Mesothelial cell of epicardium (in vitro differentiated cells): ENCODE data around the gene NUP93. TPM values are rescaled to one million over a fixed set of nuclear protein-coding genes. Genes with fewer than 3 reads are reported as not detected.

Experiments
- DNase-seq, 2 experiments: peaks; one replicate each; pipeline ENCODE4 v3.0.0; 2021; ENCODE audit warnings: low spot score in 2 of 2; ENCODE audit not compliant: unreplicated experiment in 2 of 2
- H3K27ac Mint-ChIP-seq: 2 replicates; pipeline ENCODE4 v1.8.0; 2021; ENCODE audit warnings: mixed read lengths
- H3K27me3 Mint-ChIP-seq: 2 replicates; pipeline ENCODE4 v1.8.0; 2021; ENCODE audit warnings: low read depth, mixed read lengths
- H3K36me3 Mint-ChIP-seq: 2 replicates; pipeline ENCODE4 v1.8.0; 2021; ENCODE audit warnings: mixed read lengths
- H3K4me1 Mint-ChIP-seq: 2 replicates; pipeline ENCODE4 v1.8.0; 2021; ENCODE audit warnings: mixed read lengths
- H3K4me3 Mint-ChIP-seq: 2 replicates; pipeline ENCODE4 v1.8.0; 2021; ENCODE audit warnings: mild to moderate bottlenecking, moderate library complexity, mixed read lengths
- H3K9me3 Mint-ChIP-seq: 2 replicates; pipeline ENCODE4 v1.8.0; 2021; ENCODE audit warnings: mixed read lengths
- CTCF ChIP-seq: fragments of 200-600 bp; sonication (generic); IDR thresholded peaks from one replicate; pipeline ENCODE4 v1.5.0; 2021; ENCODE audit warnings: antibody characterized with exemption; ENCODE audit not compliant: unreplicated experiment
- total RNA-seq: library from RNA; stranded (reverse); gene quantifications from 3 replicates; pipeline ENCODE4 v1.2.1, GENCODE V29; 2021

The NUP93 gene
- total RNA-seq, 1 donor from 2014 or later: 74.6 TPM

DNA sequence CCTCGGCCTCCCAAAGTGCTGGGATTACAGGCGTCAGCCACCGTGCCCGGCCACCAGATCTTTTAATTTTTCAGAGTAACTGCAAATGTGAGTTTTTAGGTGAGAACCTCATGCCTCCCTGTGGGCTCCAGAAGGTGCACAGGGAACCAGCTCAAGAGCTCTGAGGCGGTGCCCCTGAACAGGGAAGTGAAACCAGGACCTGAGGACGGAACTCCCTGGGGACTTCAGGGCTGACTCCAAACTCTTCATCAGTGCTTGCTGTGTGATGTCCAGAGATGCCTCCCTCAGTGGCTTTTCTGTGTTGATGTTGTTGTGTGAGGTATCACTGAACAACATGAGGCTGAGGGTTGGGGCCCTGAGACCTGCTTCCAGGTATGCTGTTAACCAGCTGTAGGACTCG is 158.9 kb downstream of the NUP93 start:
- no peak overlapping the region for H3K27ac Mint-ChIP-seq
- H3K9me3 Mint-ChIP-seq: no peaks in the 10 kb centered on the region
- H3K27me3 Mint-ChIP-seq: no peaks in the 10 kb centered on the region
- TF ChIP-seq CTCF: no peak
- H3K4me3 Mint-ChIP-seq: no peak overlapping the region
- H3K4me1 Mint-ChIP-seq: no peaks in the 10 kb centered on the region
- H3K36me3 Mint-ChIP-seq: no peaks in the 10 kb centered on the region
- no peak for DNase-seq

- Mint-ChIP-seq H3K27ac (no peak overlapping the region), H3K4me3 (no peak overlapping the region), H3K9me3 (no peaks in the 10 kb centered on the region), H3K36me3 (no peaks in the 10 kb centered on the region), H3K27me3 (no peaks in the 10 kb centered on the region), H3K4me1 (no peaks in the 10 kb centered on the region)
- TF ChIP-seq CTCF: no peak
- DNase-seq: no peak
Observed at GRCh38 chr16:56889206-56889605, 159.3 kb downstream of the NUP93 start.

- Mint-ChIP-seq H3K9me3 (no peaks in the 10 kb centered on the region), H3K36me3 (no peaks in the 10 kb centered on the region), H3K4me3 (no peak overlapping the region), H3K4me1 (no peaks in the 10 kb centered on the region), H3K27me3 (no peaks in the 10 kb centered on the region), H3K27ac (no peak overlapping the region)
- DNase-seq: no peak
- no peak for TF ChIP-seq CTCF
Observed at GRCh38 chr16:56891685-56892084, 161.8 kb downstream of the NUP93 start.

DNA sequence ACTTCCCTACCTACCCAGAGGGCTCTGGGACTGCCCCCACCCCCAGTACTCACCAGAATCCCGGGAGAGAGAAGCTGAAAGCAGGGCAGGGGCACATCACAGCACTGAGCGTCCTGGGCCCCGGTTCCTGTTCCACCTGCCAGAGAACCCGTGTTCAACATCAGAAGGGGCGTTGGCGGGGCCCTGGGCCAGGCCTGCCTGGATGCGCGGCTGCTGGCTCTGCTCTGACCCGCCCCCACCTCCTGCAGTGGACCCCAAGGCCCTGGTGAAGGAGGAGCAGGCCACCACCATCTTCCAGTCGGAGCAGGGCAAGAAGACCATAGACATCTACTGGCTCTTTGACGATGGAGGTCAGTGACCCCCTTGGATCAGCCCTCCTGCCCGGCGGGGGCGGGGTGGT is 162.8 kb downstream of the NUP93 start:
- no peaks in the 10 kb centered on the region for H3K36me3 Mint-ChIP-seq
- no peaks in the 10 kb centered on the region for H3K27me3 Mint-ChIP-seq
- H3K4me3 Mint-ChIP-seq: no peak overlapping the region
- H3K4me1 Mint-ChIP-seq: no peaks in the 10 kb centered on the region
- no peak for DNase-seq
- no peak overlapping the region for H3K27ac Mint-ChIP-seq
- TF ChIP-seq CTCF: no peak
- no peaks in the 10 kb centered on the region for H3K9me3 Mint-ChIP-seq

DNA sequence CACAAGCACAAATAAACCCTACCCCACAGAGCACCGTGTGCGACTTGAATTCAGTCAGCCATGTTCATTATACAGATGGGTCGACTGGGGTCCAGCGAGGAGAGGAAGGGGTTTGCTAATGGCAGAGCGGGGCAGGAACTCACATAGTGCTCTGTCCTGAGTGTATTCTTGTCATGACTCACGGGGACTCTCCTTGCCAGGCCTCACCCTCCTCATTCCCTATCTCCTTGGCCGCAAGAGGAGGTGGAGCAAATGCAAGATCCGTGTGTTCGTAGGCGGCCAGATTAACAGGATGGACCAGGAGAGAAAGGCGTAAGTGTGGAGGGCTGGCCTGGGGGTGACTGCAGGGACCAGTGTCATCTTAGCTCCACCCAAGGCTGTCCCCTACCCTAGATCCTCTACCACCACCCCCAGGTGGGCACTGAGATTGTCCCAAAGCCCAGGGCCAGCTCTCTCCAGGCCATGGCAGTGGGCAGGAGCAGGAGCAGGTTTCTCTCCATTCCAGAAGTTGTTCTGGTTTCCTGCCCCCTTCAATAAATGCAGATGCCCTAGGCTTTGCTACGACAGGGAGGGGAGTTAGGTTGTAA is 164.5 kb downstream of the NUP93 start:
- TF ChIP-seq CTCF: no peak
- H3K27ac Mint-ChIP-seq: no peak overlapping the region
- no peaks in the 10 kb centered on the region for H3K9me3 Mint-ChIP-seq
- no peak for DNase-seq
- no peak overlapping the region for H3K4me3 Mint-ChIP-seq
- H3K36me3 Mint-ChIP-seq: no peaks in the 10 kb centered on the region
- no peaks in the 10 kb centered on the region for H3K27me3 Mint-ChIP-seq
- H3K4me1 Mint-ChIP-seq: no peaks in the 10 kb centered on the region

DNA sequence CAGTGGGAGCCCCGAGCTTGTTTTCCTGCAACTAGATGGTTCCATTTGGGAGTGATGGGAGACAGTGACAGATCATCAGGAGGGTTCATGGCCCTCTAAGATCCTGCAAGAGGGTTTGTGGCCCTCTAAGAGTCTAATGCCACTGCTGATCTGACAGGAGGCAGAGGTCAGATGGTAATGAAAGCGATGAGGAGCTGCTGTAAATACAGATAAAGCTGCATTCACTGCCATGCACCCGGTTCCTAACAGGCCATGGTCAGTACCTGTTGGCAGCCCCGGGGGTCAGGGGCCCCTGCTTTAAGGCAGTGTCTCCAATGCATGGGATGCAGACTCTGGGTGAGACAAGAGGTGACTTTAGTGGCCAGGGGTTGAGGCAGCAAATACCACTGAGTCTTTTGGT is 165.9 kb downstream of the NUP93 start:
- DNase-seq: no peak
- no peaks in the 10 kb centered on the region for H3K9me3 Mint-ChIP-seq
- no peaks in the 10 kb centered on the region for H3K36me3 Mint-ChIP-seq
- H3K27me3 Mint-ChIP-seq: peaks cover 2% of the 10 kb centered on the region
- H3K4me1 Mint-ChIP-seq: no peaks in the 10 kb centered on the region
- no peak for TF ChIP-seq CTCF
- no peak overlapping the region for H3K4me3 Mint-ChIP-seq
- no peak overlapping the region for H3K27ac Mint-ChIP-seq
